ENCODE measurements around the gene GLB1L. TPM values are rescaled to one million over a fixed set of nuclear protein-coding genes. Genes with fewer than 3 reads are reported as not detected.
"Not testable (repeated sequence)": the region's sequence is repeated elsewhere in the genome, so short reads cannot be mapped to it uniquely, and the experiment has no call there.

GLB1L gene
- polyA plus RNA-seq, 3 donors = 21.8 to 26.4 (median 25.1) TPM

- DNase-seq (ENCODE audit: low read depth in 3 of 3, low spot score in 2 of 3) = no peak
Measured at GRCh38 chr2:219281588-219281987, 36.3 kb upstream of the GLB1L start.

DNA sequence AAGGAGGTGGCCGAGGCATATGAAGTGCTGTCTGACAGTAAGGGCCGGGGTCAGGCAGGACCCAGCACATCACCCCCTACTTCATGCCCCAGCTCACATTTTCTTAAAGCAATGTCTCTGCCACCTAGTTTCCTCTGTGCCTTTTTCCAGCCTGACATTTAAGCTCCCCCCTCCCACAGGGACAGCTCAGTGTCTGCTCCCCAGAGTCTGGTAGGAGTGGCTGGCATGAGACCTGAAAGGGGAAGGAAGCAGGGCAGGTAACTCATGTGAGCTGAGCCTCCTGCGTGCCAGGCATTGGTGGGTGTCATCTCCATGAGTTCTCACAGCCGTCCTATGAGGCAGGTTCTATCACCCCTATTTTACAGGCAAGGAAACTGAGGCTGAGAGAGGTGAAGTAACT lies 35.4 kb upstream of the GLB1L start:
- no peak for DNase-seq (ENCODE audit: low read depth in 3 of 3, low spot score in 2 of 3)

DNA sequence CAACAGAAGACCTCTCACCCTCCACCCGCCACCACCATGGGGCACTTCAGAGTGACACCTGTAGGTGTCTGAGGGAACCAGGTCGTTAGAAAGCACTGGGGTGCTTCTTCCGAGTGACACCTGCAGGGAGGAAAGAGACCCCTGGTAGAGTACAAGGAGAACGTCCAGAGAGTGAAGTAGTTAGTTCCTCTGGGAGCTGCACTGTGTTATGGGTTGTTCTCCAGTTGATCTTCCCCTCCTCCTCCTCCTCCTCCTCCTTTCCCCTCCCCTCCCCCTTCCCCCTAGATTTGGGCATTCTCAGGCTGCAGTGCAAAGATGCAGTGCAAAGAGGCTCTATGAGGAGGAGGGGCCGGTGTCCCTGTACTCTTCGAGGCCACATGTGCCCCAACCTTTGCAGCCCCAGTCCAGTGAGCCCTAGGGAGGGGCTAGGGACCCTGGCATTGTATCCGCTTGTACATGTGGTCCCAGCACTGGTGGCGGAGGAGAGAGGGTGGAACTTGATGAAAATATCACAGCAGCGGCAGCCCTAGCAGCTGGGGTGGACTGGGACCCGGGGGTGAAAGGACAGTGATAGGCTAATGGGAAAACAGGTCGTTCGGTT lies 34.8 kb upstream of the GLB1L start:
- no peak for DNase-seq (ENCODE audit: low read depth in 3 of 3, low spot score in 2 of 3)

- peak; percentile 87 to 95 (median 92) for DNase-seq (ENCODE audit: low read depth in 3 of 3, low spot score in 2 of 3)
Measured at GRCh38 chr2:219279151-219279915, 34.1 kb upstream of the GLB1L start, which contains the start of gene DNAJB2. TSS of gene DNAJB2 (plus strand) at chr2:219279366. CDS start at chr2:219279834, 468 bp downstream.

GRCh38 chr2:219278655-219279150 lies 33.5 kb upstream of the GLB1L start:
- peak in 1 of 3 donors; percentile 73 for DNase-seq (ENCODE audit: low read depth in 3 of 3, low spot score in 2 of 3)

- DNase-seq (ENCODE audit: low read depth in 3 of 3, low spot score in 2 of 3) = peak in 1 of 3 donors; percentile 65
Measured at GRCh38 chr2:219277703-219278654, 32.7 kb upstream of the GLB1L start.

- no peak for DNase-seq (ENCODE audit: low read depth in 3 of 3, low spot score in 2 of 3)
Measured at GRCh38 chr2:219274361-219274921, 29.2 kb upstream of the GLB1L start.

GRCh38 chr2:219273937-219274336 lies 28.7 kb upstream of the GLB1L start:
- DNase-seq (ENCODE audit: low read depth in 3 of 3, low spot score in 2 of 3) = no peak

DNA sequence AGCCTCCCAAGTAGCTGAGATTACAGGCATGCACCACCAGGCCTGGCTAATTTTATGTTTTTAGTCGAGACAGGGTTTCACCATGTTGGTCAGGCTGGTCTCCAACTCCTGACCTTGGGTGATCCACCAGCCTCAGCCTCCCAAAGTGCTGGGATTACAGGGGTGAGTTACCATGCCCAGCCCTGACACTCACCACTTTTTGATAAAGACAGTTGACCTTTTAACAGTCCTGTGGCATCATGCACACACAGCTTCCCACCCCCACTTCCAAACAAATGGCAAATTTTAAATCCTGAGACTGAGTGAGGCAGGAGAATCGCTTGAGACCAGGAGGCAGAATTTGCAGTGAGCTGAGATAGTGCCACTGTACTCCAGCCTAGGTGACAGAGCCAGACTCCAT lies 27.8 kb upstream of the GLB1L start:
- no peak for DNase-seq (ENCODE audit: low read depth in 3 of 3, low spot score in 2 of 3)

DNA sequence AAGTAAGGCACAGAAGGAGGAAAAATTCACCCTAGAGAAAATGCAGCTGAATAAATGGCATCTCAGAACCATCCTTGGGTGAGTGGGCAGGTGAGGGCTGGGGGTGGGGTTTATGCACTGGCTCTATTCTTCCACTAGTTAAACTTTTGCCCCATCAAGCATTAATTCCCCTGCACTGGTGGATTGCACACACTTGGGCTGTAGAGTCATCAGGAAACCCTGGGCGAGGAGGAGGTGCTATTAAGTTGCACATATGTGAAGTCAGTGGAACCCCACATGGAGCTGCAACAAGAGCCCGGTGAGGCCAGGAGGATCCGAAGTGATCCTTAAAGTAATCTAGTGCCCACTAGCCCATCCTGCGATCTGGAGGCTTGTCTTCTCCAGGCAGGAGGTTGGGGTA lies 27.1 kb upstream of the GLB1L start:
- no peak for DNase-seq (ENCODE audit: low read depth in 3 of 3, low spot score in 2 of 3)

GRCh38 chr2:219271021-219271420 lies 25.8 kb upstream of the GLB1L start:
- no peak for DNase-seq (ENCODE audit: low read depth in 3 of 3, low spot score in 2 of 3)

DNA sequence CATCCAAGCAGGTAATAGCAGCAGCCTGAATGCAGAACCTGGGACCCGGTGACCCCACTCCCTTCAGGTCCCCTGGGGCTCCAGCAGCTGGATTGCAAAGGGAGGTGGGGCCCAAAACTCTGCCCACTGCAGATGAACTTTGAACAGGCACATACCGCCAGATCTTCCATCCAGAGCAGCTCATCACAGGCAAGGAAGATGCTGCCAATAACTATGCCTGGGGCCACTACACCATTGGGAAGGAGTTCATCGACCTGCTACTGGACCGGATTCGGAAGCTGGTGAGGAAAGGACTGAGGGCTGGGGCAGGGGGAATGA lies 24.8 kb upstream of the GLB1L start:
- no peak for DNase-seq (ENCODE audit: low read depth in 3 of 3, low spot score in 2 of 3)

- DNase-seq (ENCODE audit: low read depth in 3 of 3, low spot score in 2 of 3) = no peak
Measured at GRCh38 chr2:219269362-219270054, 24.3 kb upstream of the GLB1L start.

DNA sequence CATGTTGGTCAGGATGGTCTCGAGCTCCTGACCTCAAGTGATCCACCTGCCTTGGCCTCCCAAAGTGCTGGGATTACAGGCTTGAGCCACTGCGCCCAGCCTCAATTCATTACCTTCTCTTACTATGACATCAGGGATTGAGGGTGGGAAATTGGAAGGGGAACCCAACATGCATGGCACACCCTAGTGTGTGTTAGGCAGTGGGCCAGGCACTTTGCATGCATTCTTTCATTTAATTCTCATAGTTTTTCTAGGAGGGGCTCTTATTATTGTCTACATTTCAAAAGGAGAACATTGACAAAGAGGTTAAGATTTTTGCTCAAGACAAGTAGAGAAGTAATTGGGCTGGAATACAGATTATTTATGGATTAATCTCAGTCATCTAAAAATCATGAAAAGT lies 23.1 kb upstream of the GLB1L start:
- no peak for DNase-seq (ENCODE audit: low read depth in 3 of 3, low spot score in 2 of 3)

GRCh38 chr2:219266886-219267285 lies 21.6 kb upstream of the GLB1L start:
- no peak for DNase-seq (ENCODE audit: low read depth in 3 of 3, low spot score in 2 of 3)

DNA sequence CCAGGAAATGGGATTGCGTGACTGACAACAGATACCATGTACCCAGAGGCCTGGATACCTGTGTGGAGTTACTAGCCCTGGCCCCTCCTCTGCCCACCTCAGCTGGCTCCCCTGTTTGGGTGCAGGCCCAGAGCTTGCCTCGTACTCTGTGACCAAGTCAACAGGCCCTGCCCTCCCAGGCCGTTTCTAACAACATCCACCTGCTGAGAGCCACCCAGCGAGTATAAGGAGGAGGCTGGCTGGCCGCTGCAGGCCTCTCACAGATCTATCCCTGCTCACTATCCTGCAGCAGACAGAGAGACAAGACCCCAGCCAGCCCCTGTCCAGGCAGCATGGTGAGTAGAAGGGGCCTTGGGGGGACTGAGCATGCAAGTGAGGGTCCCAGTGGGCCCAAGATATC lies 21.0 kb upstream of the GLB1L start:
- no peak for DNase-seq (ENCODE audit: low read depth in 3 of 3, low spot score in 2 of 3)

DNA sequence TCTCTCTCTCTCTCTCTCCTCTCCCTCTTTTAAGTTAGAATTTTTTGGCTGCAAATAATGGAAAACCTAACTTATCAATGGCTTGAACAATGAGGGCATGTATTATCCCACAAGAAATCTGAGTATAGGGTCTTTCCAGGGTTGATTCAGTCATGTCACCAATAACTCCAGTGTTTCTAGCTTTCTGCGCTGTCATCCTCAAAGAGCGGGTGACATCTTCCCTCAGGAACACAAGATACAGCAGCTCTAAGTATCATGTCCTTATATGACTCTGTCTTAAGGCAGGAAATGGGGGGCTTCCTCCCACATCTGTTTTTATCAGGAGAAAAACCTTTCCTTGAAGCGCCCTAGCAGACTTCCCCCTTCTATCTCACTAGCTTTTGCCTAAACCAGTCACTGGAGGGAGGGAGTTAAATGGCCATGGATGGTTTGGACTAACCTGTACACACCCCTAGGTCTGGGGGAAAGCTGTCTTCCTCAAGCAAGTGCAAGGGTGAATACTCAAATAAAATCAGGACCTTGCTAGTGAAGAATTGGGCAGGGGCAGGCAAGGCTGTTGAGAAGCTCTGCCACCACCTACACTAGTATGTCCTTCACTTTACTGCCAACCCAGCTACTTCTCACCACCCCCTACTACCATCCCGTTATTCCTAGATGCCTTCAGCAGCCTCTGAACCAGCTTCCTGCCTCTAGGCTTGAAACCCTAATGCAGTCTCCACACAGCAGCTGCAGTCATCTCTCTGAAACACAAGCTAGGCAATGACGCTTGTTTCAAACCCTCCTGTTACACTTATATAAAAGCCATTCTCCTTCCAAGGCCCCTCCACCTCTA lies 16.0 kb upstream of the GLB1L start:
- no peak for DNase-seq (ENCODE audit: low read depth in 3 of 3, low spot score in 2 of 3)

DNA sequence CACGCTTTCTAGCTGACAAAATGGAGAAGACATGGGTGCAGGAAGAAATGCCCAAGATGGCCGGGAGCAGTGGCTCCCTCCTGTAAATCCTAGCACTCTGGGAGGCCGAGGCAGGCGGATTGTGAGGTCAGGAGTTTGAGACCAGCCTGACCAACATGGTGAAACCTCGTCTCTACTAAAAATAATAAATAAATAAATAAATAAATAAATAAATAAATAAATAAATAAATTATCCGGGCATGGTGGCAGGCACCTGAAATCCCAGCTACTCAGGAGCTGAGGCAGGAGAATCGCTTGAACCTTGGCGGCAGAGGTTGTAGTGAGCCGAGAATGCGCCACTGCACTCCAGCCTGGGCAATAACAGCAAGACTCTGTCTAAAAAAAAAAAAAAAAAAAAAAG lies 13.7 kb upstream of the GLB1L start:
- DNase-seq (ENCODE audit: low read depth in 3 of 3, low spot score in 2 of 3) = not testable (repeated sequence)

GRCh38 chr2:219254590-219255201 lies 9.5 kb upstream of the GLB1L start:
- no peak for DNase-seq (ENCODE audit: low read depth in 3 of 3, low spot score in 2 of 3)
